HEK293T (cell line): ENCODE measurements around the gene CAPN11.
"Not testable (repeated sequence)": the region's sequence is repeated elsewhere in the genome, so short reads cannot be mapped to it uniquely, and the experiment has no call there.

Source experiments
- CTCF ChIA-PET: fragments of 350-600 bp; formaldehyde crosslinking; extraction: SDS; loops from one replicate; lab custom pipeline; 2021; ENCODE audit warnings: antibody characterized with exemption, inconsistent platforms; lab: Yijun Ruan, JAX
- POLR2A ChIA-PET: fragments of 350-600 bp; formaldehyde crosslinking; extraction: SDS; loops from one replicate; lab custom pipeline; 2020; ENCODE audit warnings: antibody characterized with exemption, inconsistent platforms; lab: Yijun Ruan, JAX
- DNase-seq: peaks from one replicate; pipeline ENCODE4 v3.0.0; 2012; ENCODE audit warnings: mixed read lengths; ENCODE audit errors: extremely low spot score
- ARNT ChIP-seq: fragments of 450-650 bp; IDR thresholded peaks from 2 replicates; pipeline ENCODE4 v1.6.1; 2017; ENCODE audit warnings: mild to moderate bottlenecking
- BHLHE40 ChIP-seq: fragments of 450-650 bp; IDR thresholded peaks from 2 replicates; pipeline ENCODE4 v1.6.1; 2016; ENCODE audit warnings: mild to moderate bottlenecking, moderate library complexity, borderline replicate concordance
- CTBP1 ChIP-seq: fragments of 450-650 bp; IDR thresholded peaks from 2 replicates; pipeline ENCODE4 v1.6.1; 2016; ENCODE audit warnings: borderline replicate concordance
- ELF4 ChIP-seq: fragments of 450-650 bp; IDR thresholded peaks from 2 replicates; pipeline ENCODE4 v1.6.1; 2017; ENCODE audit warnings: antibody characterized with exemption
- FOXA1 ChIP-seq: fragments of 450-650 bp; IDR thresholded peaks from 2 replicates; pipeline ENCODE4 v1.6.1; 2016; ENCODE audit warnings: mild to moderate bottlenecking
- FOXK2 ChIP-seq: fragments of 450-650 bp; IDR thresholded peaks from 2 replicates; pipeline ENCODE4 v1.6.1; 2016; ENCODE audit warnings: mild to moderate bottlenecking
- FOXM1 ChIP-seq: fragments of 450-650 bp; IDR thresholded peaks from 2 replicates; pipeline ENCODE4 v1.6.1; 2017; ENCODE audit warnings: mild to moderate bottlenecking, borderline replicate concordance
- HDGF ChIP-seq: fragments of 450-650 bp; IDR thresholded peaks from 2 replicates; pipeline ENCODE4 v1.6.1; 2017; ENCODE audit warnings: antibody characterized with exemption, borderline replicate concordance
- L3MBTL2 ChIP-seq: fragments of 450-650 bp; conservative IDR thresholded peaks from 2 replicates; pipeline ENCODE4 v1.6.1; 2016; ENCODE audit warnings: mild to moderate bottlenecking
- LEF1 ChIP-seq: fragments of 450-650 bp; IDR thresholded peaks from 2 replicates; pipeline ENCODE4 v1.6.1; 2017; ENCODE audit warnings: mild to moderate bottlenecking, borderline replicate concordance
- NFRKB ChIP-seq: fragments of 450-650 bp; IDR thresholded peaks from 2 replicates; pipeline ENCODE4 v1.6.1; 2016; ENCODE audit warnings: mild to moderate bottlenecking, moderate library complexity
- SP1 ChIP-seq: fragments of 450-650 bp; IDR thresholded peaks from 2 replicates; pipeline ENCODE4 v1.6.1; 2017
- SUZ12 ChIP-seq: fragments of 450-650 bp; IDR thresholded peaks from 2 replicates; pipeline ENCODE4 v1.6.1; 2016; ENCODE audit warnings: mild to moderate bottlenecking
- TARDBP ChIP-seq: fragments of 450-650 bp; IDR thresholded peaks from 2 replicates; pipeline ENCODE4 v1.6.1; 2016
- ZNF384 ChIP-seq: fragments of 450-650 bp; IDR thresholded peaks from 2 replicates; pipeline ENCODE4 v1.6.1; 2016
- TF ChIP-seq, protein P1 (sequence below): fragments of 450-650 bp; IDR thresholded peaks from 2 replicates; pipeline ENCODE4 v1.6.1; 2016

CAPN11 gene

DNA sequence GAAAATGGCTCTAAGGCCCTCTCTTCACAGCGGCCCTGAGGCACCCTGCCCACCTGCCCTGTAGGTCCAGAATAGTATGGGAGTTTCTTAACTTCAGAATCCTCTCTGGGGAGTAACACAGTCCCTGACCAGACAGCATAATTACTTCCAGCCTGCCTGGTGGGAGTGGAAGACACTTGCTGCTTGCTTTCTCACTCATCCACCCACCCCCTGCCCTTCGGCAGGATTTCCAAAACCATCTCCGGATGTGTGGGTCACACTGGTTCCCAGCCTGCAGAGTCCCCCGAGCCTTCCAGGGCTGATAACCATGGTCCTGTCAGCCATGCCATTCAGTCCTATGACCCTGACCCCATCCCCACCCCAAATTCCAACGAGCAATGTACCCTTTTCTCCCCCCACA is 70.2 kb downstream of the CAPN11 start:
- no peak for TF ChIP-seq SP1
- TF ChIP-seq, protein P1, sequence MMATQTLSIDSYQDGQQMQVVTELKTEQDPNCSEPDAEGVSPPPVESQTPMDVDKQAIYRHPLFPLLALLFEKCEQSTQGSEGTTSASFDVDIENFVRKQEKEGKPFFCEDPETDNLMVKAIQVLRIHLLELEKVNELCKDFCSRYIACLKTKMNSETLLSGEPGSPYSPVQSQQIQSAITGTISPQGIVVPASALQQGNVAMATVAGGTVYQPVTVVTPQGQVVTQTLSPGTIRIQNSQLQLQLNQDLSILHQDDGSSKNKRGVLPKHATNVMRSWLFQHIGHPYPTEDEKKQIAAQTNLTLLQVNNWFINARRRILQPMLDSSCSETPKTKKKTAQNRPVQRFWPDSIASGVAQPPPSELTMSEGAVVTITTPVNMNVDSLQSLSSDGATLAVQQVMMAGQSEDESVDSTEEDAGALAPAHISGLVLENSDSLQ, result no peak
- no peak for TF ChIP-seq FOXA1
- no peak for TF ChIP-seq SUZ12
- no peak for TF ChIP-seq ELF4
- TF ChIP-seq ARNT, result no peak
- TF ChIP-seq TARDBP, result no peak
- TF ChIP-seq LEF1, result no peak
- TF ChIP-seq L3MBTL2, result no peak
- no peak for TF ChIP-seq FOXK2
- no peak for TF ChIP-seq BHLHE40
- no peak for TF ChIP-seq ZNF384
- POLR2A ChIA-PET, result interaction anchor here (8.0 kb wide), 1 partner anchor 18 kb away, joined by 65 read pairs; the partner anchor contains the start of gene HSP90AB1
- CTCF ChIA-PET, result interaction anchor here (0.6 kb wide), 1 partner anchor 9 kb away, joined by 3 read pairs; no protein-coding TSS in a partner anchor
- DNase-seq, result no peak

DNA sequence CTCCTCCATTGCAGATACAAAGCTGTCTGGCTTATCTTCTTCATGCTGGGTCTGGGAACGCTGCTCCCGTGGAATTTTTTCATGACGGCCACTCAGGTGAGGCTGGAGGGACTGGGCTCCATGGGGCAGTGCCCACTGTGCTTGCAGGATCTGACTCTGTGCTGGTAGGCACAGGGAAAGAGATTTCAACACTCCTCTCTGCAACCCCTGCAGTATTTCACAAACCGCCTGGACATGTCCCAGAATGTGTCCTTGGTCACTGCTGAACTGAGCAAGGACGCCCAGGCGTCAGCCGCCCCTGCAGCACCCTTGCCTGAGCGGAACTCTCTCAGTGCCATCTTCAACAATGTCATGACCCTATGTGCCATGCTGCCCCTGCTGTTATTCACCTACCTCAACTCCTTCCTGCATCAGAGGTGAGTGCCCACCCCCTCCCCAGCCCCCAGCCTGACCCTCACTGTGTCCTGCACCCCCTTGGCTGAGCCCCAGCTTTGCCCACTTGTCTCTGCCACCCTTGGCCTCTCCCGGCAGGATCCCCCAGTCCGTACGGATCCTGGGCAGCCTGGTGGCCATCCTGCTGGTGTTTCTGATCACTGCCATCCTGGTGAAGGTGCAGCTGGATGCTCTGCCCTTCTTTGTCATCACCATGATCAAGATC is 70.9 kb downstream of the CAPN11 start:
- ChIA-PET CTCF (no interaction called here), POLR2A (interaction anchor here (1.6 kb wide), 1 partner anchor 10 kb away, joined by 4 read pairs; no protein-coding TSS in a partner anchor)
- no peak for DNase-seq
- TF ChIP-seq ARNT (no peak), SUZ12 (no peak), CTBP1 (no peak), SP1 (no peak), FOXA1 (no peak), ELF4 (no peak), L3MBTL2 (no peak), BHLHE40 (no peak), ZNF384 (no peak), FOXM1 (no peak)
- TF ChIP-seq, protein P1, result no peak

DNA sequence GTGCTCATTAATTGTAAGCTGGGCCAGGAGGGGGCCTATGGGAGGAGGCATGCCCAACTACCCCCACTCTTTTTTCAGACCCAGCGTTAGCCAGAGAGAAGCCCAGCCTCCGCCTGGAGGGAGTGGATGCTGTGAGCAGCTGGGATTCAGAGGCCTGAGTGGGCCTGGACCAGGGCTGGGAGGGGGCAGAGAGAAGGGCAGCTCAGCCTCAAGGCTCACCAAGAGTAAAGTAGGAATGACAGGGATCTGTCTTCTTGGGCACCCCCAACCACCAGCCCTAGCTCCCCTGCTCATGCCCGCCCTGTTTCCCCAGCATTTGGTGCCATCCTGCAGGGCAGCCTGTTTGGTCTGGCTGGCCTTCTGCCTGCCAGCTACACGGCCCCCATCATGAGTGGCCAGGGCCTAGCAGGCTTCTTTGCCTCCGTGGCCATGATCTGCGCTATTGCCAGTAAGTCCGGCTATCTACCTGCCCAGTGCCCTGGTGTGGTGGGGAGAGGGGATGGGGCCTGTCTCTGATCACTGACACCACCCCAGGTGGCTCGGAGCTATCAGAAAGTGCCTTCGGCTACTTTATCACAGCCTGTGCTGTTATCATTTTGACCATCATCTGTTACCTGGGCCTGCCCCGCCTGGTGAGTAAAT is 71.5 kb downstream of the CAPN11 start:
- ChIA-PET POLR2A (interaction anchor here (1.6 kb wide), 1 partner anchor 11 kb away, joined by 4 read pairs; no protein-coding TSS in a partner anchor), CTCF (no interaction called here)
- no peak for TF ChIP-seq ELF4
- TF ChIP-seq FOXM1, result no peak
- TF ChIP-seq LEF1, result no peak
- no peak for TF ChIP-seq L3MBTL2
- no peak for DNase-seq

DNA sequence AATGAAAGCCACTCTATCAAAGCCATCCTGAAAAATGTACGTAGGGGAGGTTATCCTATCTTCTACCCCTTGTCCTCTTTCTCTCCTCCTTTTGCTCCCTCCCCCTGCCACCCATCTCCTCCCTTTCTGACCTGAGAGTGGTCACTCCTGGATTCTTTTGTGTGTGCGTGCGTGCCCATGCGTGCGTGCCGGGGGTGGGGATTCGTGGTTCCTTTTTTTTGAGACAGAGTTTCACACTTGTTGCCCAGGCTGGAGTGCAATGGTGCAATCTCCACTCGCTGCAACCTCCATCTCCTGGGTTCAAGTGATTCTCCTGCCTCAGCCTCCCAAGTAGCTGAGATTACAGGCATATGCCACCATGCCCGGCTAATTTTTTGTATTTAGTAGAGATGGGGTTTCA is 72.8 kb downstream of the CAPN11 start:
- POLR2A ChIA-PET, DNase-seq, CTCF ChIA-PET: not testable (repeated sequence)

DNA sequence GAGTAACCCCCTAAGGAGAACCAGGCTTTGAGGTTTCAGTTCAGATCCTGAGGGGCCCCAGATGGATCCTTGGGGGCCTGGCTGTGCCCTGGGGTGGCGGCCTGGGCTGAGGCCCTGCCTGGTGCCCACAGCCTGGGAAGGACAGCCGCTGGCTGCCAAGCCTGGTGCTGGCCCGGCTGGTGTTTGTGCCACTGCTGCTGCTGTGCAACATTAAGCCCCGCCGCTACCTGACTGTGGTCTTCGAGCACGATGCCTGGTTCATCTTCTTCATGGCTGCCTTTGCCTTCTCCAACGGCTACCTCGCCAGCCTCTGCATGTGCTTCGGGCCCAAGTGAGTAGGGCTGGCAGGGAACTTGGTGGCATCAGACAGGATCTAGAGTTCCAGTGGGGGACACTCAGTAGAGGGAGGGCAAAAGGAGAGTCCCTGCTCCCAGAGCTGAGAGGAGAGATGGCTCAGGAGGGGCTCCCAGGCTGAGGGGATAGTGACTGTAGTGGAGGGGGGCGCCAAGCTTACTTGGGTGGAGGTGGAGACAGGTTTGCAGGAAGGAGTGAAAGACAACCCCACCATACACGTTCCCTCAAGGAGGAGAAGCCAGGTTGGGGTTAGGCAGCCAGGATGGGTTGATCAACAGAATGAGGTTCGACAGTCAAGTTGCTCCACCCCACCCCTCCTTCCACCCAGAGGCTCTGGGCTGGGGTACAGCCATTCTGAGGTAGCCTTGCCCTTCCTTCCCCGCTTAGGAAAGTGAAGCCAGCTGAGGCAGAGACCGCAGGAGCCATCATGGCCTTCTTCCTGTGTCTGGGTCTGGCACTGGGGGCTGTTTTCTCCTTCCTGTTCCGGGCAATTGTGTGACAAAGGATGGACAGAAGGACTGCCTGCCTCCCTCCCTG is 74.3 kb downstream of the CAPN11 start:
- CTCF ChIA-PET, result no interaction called here
- POLR2A ChIA-PET, result interaction anchor here (1.1 to 5.6 kb wide), 2 partner anchors 14 to 60 kb away, joined by 3 to 49 read pairs; partner anchors contain the start of gene HSP90AB1
- TF ChIP-seq HDGF, result no peak
- DNase-seq, result no peak

DNA sequence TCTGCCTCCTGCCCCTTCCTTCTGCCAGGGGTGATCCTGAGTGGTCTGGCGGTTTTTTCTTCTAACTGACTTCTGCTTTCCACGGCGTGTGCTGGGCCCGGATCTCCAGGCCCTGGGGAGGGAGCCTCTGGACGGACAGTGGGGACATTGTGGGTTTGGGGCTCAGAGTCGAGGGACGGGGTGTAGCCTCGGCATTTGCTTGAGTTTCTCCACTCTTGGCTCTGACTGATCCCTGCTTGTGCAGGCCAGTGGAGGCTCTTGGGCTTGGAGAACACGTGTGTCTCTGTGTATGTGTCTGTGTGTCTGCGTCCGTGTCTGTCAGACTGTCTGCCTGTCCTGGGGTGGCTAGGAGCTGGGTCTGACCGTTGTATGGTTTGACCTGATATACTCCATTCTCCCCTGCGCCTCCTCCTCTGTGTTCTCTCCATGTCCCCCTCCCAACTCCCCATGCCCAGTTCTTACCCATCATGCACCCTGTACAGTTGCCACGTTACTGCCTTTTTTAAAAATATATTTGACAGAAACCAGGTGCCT is 75.0 kb downstream of the CAPN11 start:
- TF ChIP-seq NFRKB (no peak), LEF1 (no peak), TARDBP (no peak), ELF4 (no peak), SUZ12 (no peak), FOXM1 (no peak), L3MBTL2 (no peak), FOXA1 (no peak), BHLHE40 (no peak), SP1 (no peak), HDGF (no peak), CTBP1 (no peak)
- TF ChIP-seq, protein P1, result no peak
- no peak for DNase-seq
- ChIA-PET POLR2A (interaction anchor here (1.1 to 5.6 kb wide), 2 partner anchors 13 to 61 kb away, joined by 3 to 49 read pairs; partner anchors contain the start of gene HSP90AB1), CTCF (interaction anchor here (0.8 to 3.2 kb wide), 5 partner anchors 9 to 123 kb away, joined by 3 to 15 read pairs (median 8); partner anchors contain the start of gene SLC29A1)
